Esophagus squamous epithelium (tissue), 4 donors: ENCODE measurements around the gene NPHP4.

Experiments used
- POLR2A ChIP-seq, 4 donors: fragments of 450-650 bp; IDR thresholded peaks; one replicate each; pipeline ENCODE4 v1.6.1; 2017; ENCODE audit warnings: antibody characterized with exemption in 4 of 4, mild to moderate bottlenecking in 4 of 4, moderate library complexity in 3 of 4
- TF ChIP-seq, protein P1 (sequence below), 6 experiments: fragments of 450-650 bp in 4 of 6; fragments of 200-600 bp in 2 of 6; sonication (generic) in 2 of 6; IDR thresholded peaks; one replicate each; pipeline ENCODE4 v1.5.1; 2016 to 2019; ENCODE audit warnings: antibody characterized with exemption in 6 of 6, mild to moderate bottlenecking in 4 of 6, moderate library complexity in 4 of 6

DNA sequence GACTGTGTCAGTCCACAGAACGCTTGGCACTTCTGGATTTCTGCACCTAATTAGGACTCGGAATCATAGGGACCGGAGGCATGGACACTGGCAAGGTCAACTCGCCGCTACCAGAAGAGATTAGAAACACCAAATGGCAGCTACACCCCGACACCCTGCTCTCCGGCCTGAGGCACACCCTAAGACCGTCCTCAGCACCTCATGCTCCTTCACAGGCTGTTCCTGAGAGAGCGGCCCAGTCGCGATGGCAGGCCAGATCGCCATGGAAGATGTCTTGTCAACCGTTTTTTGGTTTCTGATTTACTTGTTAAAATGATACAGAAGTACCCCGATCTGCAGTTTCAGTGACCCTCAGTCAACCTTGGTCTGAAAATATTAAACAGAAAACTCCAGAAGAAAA lies 46.8 kb downstream of the NPHP4 start:
- no peak for TF ChIP-seq POLR2A (IDR thresholded peaks at IDR 0.05)
- TF ChIP-seq, protein P1, sequence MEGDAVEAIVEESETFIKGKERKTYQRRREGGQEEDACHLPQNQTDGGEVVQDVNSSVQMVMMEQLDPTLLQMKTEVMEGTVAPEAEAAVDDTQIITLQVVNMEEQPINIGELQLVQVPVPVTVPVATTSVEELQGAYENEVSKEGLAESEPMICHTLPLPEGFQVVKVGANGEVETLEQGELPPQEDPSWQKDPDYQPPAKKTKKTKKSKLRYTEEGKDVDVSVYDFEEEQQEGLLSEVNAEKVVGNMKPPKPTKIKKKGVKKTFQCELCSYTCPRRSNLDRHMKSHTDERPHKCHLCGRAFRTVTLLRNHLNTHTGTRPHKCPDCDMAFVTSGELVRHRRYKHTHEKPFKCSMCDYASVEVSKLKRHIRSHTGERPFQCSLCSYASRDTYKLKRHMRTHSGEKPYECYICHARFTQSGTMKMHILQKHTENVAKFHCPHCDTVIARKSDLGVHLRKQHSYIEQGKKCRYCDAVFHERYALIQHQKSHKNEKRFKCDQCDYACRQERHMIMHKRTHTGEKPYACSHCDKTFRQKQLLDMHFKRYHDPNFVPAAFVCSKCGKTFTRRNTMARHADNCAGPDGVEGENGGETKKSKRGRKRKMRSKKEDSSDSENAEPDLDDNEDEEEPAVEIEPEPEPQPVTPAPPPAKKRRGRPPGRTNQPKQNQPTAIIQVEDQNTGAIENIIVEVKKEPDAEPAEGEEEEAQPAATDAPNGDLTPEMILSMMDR (IDR thresholded peaks at IDR 0.05): no peak
